ENCODE data around the gene PDZRN4.
"Not testable (repeated sequence)": the region's sequence is repeated elsewhere in the genome, so short reads cannot be mapped to it uniquely, and the experiment has no call there.

PDZRN4 gene

DNA sequence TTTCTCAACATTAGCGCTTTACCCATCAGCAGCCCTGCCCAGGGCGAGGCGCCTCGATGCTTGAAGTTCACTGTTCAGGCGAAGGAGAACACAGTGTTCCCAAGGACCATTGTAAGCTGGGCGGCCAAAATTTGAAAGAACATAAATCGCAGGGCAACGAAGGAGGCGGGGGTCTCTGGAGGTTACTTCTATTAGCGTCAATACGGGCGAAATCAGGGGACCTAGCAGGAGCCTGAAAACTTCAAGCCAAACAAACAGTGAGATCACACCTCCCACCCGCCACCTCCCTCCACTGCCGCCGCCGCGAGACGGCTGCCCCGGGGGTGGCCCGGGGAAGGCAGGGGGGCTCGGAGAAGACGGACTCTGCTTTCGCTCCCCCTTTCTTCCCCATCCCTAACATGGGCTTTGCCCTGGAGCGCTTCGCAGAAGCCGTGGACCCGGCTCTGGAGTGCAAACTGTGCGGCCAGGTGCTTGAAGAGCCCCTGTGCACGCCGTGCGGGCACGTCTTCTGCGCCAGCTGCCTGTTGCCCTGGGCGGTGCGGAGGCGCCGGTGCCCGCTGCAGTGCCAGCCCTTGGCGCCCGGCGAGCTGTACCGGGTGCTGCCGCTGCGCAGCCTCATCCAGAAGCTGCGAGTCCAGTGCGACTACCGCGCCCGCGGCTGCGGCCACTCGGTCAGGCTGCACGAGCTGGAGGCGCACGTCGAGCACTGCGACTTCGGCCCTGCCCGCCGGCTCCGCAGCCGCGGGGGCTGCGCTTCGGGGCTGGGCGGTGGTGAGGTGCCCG lies at the start of gene PDZRN4:
TSS of gene PDZRN4 (plus strand) at position 263 of the 783 bp plus-strand sequence.
- DNase-seq (ENCODE audit: low read depth): peak; percentile 4

DNA sequence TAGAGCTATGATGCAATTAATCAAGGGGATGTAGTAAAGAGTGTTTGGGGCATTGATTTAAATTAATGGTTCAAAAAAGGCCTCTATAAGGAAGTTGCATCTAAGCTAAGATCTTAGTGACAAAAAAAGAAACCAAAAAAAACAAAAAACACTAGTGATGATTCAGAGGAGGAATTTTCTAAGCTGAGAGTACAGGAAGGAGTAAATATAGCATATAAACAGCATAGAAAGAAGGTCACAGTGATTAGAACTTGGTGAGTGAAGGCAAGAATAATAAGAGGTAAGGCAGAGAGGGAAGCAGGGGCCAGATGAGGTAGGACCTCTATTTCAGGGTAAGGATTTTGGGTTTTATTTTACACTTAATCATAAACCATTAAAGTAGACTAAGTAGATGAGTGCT lies 48.0 kb upstream of the PDZRN4 start:
- DNase-seq (ENCODE audit: low read depth): peak; percentile 18

DNA sequence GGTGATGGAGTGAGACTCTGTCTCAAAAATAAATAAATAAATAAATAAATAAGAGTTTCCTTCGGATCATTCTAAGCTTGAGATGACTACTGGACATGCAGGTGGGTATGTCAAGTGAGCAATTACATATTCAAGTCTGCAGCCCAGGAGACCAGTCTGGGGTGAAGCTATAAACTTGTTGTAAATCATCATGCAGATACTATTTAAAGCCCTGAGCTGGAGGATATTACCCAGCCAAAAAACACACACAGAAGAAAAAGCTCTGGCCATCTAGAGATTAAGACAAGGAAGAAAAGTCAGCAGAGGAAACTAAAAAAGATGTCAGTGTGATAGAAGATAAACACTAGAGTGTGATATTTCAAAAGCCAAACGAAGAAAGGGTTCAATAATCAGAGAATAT lies 47.0 kb upstream of the PDZRN4 start:
- DNase-seq (ENCODE audit: low read depth): no peak

DNA sequence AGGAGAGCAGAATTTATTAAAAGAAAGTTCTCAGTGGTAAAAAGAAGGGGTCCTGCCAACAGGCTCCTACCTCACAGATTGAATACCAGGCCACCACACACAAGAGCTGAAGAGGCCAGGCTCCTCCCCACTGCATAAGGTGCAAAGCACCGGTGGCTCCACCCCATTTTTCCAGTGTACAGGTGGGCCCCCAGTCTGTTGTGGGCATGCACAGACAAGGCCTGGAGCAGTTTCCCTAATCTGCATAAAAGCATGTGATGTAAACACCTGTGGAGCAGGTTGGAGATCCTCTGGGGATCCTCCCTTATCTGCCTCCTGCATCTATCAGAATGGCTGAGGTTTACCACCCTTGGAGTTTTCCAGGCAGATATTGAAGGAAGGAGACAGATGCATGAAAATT lies 45.7 kb upstream of the PDZRN4 start:
- no peak for DNase-seq (ENCODE audit: low read depth)

DNA sequence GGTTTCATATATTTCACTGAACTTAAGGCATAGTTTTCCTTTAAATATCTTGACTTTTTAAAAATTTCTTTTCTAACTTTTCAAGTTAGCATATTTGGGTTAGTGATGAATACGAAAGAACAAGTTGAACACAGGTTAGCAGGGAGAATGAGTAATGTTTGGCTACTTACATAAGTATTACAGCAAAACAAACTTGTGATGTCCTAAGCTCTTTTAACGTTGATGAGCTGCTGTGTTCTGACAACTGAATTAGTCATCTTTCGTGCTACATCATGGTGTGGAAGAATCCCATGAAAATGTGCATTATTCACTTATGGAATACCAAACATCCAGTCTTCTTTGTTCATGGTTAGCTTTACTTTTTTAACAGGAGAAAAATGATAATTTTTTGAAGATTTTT lies 36.3 kb upstream of the PDZRN4 start:
- DNase-seq (ENCODE audit: low read depth): peak; percentile 51

DNA sequence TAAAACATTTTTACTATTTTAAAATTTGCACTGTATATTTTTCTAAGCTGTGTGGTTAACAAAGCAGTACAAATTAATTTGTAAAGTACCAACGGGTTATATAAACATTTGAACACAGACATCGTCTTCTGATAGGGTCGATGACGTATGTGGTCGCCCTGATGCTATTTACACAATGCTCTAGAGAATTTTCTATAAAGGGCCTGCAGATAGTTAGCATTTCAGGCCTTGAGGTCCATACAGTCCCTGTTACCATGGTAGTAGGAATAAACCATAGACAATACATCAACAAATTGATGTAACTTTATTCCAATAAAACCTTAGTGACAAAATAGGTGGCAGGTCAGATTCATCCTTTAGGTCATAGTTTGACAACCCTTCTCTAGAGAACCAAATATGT lies 25.7 kb upstream of the PDZRN4 start:
- DNase-seq (ENCODE audit: low read depth): no peak

DNA sequence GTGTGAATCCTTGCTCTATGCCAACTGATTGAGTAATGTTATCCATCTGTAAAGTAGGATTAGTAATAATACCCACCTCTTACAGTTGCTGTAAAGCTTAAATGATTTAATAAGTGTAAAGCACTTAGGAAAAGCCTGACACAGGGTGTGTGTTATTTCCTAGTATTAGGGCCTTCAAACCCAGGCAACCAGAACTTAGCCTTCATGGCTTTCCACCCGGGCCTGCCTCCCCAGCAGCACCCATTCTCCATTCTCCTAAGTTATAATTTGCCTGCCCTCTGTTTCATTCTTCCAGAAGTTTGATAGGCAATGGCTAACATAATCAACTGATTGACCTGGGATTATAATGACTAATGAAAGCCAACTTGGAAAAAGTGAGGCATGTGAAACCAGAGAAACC lies 20.4 kb upstream of the PDZRN4 start:
- DNase-seq (ENCODE audit: low read depth): no peak

DNA sequence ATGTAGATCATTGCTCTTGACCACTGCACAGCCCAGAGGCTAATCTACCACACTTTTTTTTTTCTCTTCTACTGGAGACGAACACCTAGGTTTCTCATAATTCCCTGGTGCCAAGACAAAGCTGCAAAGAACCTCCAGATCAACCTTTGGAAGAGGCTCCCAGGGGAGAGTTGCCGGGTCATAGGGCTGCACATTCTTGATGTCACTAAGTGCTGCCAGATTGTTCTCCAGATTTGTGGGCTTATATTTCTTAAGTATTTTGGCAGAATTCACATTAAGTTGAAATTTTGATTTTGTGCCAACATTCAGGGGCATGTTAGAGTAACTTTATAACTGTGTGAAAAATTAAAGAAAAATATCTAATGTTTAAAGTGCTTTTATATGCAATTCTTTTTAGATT lies 13.5 kb upstream of the PDZRN4 start:
- DNase-seq (ENCODE audit: low read depth): no peak

DNA sequence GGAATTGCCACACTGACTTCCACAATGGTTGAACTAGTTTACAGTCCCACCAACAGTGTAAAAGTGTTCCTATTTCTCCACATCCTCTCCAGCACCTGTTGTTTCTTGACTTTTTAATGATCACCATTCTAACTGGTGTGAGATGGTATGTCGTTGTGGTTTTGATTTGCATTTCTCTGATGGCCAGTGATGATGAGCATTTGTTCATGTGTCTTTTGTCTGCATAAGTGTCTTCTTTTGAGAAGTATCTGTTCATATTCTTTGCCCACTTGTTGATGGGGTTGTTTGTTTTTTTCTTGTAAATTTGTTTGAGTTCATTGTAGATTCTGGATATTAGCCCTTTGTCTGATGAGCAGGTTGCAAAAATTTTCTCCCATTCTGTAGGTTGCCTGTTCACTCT lies 8.6 kb upstream of the PDZRN4 start:
- DNase-seq (ENCODE audit: low read depth): not testable (repeated sequence)

DNA sequence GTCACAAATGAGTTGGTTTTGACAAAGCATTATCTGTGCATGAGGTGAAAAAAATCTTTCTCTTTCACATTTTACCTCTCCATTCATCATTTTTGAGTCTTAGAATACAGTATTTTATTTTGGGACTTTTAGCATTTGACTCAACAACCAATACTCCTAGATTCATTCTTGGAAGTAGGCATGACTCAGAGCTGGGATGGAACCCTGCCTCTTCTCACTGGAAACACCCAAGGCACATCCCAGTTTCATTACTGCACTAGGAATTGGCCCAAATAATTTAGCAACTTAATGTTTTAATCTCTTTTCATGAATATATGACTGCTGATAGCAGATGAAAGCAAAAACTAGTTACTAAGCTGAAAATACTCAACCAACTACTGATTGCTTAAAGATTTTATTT lies 3.3 kb upstream of the PDZRN4 start:
- no peak for DNase-seq (ENCODE audit: low read depth)

DNA sequence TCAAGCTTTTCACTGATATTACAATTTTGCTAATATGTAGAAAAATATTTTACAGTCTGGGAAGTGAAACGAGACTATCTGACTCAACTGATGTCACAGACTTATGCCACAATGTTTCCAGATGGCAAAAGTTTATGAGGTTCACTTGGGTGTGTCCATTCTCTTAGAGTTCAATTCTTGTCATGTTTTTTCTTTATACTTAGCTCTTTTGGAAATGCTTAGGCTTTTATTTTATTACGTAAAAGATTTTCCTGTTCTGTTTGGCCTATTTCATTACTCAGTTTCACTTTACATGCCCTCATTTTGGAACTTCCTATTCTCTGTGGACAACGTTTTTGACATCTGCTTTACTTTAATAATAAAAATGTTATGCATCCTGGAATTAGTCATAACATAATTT lies 2.1 kb upstream of the PDZRN4 start:
- no peak for DNase-seq (ENCODE audit: low read depth)

DNA sequence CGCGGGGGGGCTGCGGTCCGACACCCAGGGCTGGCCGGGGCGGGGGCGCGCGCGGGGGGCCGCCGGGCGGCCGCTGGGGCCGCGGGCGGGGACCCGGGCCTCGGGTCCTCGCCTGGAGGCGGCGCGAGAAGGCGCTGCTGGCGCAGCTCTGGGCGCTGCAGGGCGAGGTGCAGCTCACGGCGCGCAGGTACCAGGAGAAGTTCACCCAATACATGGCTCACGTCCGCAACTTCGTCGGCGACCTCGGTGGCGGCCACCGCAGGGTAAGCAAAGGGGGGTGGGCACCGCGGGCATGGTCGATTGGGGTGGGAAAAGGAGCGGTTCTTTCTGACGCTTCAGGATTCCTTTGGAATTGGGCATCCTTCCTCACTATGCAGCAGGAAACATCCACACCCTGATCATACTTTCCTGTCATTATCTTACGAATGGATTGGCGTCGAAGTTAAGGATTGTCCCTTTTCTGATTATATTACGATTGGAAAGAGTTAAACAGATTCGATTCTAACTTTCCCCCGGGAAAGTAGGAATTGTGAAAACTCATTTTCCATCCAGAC lies 798 bp downstream of the PDZRN4 start:
- no peak for DNase-seq (ENCODE audit: low read depth)

DNA sequence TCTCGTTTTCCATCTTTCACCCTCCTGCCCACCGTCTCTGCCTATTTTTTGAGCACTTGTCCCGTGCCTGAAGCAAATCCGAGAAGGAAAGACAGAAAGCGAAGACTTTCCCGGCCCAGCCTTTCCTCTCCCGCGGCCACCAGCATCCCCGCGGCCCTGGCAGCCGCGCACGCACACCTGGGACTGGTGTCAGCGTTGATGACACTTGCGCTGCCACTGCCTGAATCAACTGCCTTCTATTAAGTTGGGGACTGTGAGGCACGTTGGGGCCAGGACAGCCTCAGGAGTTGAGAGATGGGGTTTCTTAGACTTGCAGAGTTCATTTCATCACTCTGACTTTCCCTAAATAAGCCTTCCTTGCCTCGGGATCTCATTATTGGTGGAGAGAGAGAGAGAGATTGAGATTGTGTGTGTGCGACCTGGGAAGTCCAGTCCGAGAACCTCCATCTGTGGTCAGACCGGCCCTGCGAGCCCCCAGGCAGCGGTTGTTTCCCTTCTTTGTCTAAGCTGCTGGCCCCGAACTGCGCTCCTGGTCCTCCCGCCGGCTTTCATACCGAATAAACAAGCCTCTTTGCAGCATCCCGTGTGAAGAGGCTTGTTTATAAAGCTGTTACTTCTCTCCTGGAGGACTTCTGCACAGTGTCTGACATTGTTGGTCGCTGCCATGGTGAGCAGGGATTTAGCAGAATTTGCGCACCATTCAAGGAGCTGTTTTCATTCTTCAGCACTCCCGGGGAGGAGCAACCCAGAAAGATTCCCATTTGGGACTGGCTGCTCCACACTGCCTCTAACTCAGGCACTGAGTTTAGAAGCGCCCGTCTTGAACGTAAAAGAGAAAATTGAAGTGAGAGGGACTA lies 1.5 kb downstream of the PDZRN4 start:
- peak; percentile 3 for DNase-seq (ENCODE audit: low read depth)

DNA sequence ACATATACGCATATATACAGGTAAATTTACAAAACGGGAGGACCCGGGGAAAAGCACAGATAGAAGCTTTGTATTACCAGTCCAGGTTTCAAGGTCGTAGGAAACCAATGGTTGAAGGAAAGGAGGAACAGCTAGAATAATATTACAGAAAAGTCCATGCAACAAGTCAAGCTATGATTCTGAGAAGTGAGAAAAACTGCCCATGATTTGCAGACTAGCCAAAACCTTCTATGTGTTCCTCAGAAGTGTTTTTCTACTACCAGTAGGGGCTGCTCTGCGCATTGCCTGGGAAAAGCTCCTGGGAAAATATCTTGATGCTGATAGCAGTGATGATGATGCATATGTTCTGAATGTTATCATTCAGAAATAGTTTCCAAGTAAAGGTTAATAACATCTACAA lies 2.2 kb downstream of the PDZRN4 start:
- DNase-seq (ENCODE audit: low read depth): peak; percentile 34

DNA sequence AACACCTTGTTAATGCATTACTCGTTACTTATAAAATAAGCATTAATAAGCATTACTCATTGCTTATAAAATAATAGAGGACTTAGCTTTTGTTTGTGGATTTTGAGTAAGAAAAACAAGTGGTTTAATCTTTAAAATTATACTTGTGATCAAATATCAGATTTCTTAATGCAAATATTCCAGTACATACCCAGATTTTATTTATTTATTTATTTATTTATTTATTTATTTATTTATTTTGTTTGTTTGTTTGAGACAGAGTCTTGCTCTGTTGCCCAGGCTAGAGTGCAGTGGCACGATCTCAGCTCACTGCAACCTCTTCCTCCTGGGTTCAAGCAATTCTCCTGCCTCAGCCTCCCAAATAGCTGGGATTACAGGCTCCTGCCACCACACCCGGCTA lies 3.4 kb downstream of the PDZRN4 start:
- not testable (repeated sequence) for DNase-seq (ENCODE audit: low read depth)

DNA sequence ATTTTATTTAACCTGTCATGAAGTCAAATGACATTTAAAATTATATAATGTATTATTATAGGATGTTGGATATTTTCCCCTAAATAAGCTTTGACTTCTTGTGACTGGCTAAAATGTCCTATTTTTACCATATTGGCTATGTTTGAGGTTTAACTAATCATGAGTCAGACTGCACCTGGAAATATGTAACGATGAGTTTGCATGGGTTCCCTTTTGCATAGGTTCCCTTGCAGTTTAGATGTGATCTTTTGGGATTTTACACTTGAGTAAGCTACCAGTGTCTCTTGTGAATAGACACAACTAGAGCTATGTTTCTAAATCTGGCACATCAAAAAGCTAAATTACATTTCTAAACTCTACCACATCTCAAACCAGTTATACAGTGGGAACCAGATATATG lies 5.2 kb downstream of the PDZRN4 start:
- no peak for DNase-seq (ENCODE audit: low read depth)

DNA sequence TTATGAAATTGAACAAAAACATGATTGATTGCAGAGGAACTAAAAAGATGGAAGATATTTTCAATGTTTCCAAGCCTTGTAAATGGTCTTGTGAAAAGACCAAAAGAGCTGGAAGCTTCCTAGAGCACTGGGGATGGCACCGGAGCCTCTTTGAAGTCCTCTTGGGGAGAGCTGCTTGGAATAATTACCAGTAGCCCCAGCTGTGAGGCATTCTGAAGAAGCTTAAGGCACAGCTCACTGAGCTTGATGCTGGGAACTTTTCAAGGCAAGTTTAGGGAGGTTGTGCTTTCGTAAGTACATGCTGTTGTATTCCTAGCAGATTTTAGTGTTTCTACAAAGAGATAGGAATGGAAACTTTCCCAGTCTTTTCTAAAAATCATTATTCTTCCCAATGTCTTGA lies 13.9 kb downstream of the PDZRN4 start:
- DNase-seq (ENCODE audit: low read depth): no peak

DNA sequence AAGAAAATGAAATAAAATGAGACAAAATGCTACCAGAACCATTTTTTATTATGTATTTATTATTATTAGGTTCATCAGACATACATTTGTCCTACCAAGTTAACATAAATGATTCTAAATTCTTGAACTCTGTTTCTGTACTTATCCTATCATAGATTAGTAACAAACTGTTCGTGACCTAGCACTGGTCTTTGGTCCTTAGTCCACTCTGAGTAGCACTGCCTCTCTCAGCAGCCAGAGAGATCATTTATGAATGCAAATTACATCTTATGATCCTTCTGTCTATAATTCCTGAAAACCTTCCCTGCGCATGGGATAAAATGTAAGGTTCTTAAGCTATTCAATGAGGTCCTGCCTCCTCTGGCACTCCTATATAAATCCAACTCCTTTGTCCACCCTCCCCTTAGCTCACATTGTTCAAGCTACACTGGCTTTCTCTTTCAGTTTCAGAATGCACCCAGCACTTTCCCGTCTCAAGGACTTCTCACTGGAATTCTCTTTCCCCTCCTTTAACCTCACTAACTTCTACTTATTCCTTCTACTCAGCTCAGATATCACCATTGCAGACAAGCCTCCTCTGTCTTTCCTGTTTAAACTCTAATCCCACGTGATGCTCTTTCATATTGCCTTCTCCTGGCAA lies 17.1 kb downstream of the PDZRN4 start:
- peak; percentile 3 for DNase-seq (ENCODE audit: low read depth)

DNA sequence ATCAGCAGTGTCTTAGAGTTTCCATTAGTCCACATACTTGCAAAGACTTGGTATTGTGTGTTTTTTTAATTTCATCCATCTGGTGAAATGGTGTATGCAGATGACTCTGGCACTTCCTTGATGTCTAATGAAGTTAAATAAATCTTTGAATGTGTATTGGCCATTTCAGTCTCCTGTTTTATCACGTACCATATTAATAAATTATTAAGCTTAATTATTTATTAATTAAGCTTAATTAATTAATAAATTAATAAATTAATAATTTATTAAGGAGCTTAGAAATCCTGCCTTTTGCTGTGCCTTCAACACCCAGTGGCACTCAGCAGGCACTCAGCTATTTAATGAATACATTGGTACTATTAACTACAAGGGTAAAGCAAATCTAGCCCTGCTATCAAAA lies 18.2 kb downstream of the PDZRN4 start:
- no peak for DNase-seq (ENCODE audit: low read depth)

DNA sequence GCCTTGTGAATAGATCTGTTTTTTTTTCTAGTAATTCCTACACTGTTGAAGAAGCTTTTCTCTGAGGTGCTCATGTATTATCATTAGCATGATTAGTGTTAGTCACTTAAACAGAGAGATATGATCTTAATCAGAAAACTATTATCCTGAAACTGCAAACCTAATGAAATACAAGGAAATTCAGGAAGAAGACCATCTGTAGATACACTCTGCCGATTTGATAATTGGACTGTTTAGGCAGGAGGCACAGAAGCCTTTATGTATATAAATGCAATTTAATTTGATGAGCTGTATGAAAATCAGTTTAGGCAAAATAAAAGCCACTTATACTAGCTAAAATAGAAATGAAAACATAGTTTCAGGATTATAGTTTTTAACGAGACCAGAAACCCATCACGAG lies 23.3 kb downstream of the PDZRN4 start:
- DNase-seq (ENCODE audit: low read depth): no peak

DNA sequence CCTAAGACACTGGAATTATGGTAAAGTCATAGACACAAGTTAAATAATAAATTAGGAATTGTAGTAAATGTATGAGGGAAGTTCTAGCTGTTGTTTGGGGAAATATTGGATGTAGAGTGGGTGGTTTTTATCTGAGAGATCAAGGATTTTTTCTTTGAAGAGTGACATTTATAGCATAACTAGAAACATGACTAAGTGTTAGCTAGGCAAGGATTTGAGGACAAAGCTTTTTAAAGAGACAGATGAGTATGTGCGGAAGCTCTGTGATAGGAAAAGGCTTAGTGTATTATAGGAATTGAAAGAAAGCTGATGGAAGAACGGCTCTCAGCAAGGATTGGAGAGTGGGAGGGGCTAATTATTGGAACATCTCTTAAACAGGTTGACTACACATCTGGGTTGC lies 24.5 kb downstream of the PDZRN4 start:
- no peak for DNase-seq (ENCODE audit: low read depth)

DNA sequence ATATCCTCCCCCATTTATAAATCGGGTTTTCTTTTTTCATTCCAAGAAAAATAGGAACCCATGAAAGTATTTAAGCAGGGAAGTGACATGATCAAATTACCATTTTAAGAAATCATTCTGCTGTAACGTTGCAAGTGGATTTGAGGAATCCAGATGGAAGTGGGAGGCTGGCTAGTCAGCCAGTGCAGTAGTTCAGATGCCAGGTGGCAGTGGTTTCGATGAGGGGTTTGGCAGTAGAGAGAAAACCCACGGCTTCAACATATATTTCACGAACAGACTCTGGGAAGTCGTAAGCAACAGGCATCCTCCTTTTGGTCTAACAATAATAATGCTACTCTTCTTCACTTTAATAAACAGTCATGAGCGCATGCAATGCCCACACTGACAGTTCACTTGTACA lies 25.0 kb downstream of the PDZRN4 start:
- no peak for DNase-seq (ENCODE audit: low read depth)

DNA sequence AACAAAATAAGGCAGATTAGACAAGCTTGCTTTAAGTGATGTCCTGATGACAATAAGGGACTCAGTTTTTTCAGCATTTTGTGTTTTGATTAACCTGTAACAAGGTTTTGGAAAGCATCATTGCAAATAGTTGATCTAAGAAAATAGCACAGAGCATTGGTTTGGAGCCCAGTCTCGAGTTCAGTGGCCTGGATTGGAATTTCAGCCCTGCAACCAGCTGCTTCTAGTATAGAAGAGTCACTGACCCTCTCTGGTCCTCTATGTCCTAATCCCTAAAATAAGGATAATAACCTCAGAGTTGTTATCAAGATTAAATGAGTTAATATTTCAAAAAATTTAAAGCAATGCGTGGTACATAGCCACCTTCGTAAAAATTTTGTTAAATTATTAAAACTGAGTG lies 25.5 kb downstream of the PDZRN4 start:
- DNase-seq (ENCODE audit: low read depth): no peak

Data from iris pigment epithelial cell (primary cell).